NCI-H226 (cell line): ENCODE data around the gene OSER1.

ENCODE experiments used
- DNase-seq: peaks from one replicate; pipeline ENCODE4 v3.0.0-alpha.2; 2015

Gene OSER1

DNA sequence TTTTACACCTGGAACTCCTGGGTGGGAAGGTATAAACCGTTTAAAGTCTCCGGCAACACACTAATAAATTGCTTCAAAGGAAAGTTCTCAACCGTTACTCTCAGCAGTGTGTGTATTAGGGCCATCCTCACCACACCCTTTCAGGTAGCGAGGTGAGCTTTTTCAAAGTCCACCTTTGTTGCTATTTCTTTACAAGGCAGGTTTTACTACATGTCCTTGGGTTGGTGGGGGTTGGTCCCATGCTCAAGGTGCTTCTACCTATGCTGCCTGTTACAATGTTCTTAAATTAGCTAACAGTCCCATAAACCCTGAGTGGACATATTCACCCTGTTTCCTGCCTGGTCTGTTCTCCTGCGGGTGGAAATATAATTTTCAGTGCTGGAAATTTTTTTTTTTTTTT lies 13.2 kb upstream of the OSER1 start:
- no peak for DNase-seq

DNA sequence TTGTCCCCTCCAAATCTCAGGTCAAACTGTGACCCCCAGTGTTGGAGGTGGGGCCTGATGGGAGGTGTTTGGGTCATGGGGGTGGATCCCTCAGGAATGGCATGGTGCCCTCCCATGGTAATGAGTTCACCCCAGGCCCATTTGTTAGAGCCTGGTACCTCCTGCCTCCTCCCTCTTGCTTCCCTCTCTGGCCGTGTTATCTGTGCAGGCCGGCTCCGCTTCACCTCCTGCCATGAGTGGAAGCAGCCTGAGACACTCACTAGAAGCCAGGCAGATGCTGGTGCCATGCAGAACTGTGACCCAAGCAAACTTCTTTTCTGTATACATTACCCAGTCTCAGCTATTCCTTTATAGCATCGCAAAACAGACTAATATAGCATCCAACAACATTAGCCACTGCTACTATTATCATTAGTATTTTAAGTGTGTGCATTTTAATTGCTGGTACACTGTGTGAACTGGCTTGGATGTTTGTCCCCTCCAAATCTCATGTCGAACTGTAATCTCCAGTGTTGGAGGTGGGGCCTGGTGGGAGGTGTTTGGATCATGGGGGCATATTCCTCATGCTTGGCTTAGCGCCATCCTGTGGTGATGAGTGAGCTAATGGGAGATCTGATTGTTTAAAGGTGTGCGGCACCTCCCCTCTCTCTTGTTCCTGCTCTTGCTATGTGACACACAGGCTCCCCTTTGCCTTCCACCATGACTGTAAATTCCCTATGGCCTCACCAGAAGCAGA lies 12.2 kb upstream of the OSER1 start:
- peak; percentile 29 for DNase-seq

DNA sequence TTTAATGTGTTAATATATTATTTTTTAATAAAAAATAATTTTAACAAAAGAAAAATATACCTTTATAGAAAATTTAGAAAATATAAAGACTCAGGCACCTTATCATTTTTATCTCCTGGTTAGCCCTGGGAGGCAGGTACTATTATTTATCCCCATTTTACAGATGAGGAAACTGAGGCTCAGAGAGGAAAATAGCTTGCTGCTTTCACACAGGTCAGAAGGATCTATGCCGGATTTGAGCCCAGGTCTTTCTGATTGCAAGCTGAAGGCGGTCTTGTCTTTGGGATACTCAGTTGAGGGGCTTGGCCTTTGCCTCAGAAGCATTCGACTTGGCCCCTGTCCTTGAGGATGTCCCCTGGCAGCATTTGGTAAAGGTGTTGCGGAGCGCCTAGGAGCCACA lies 11.5 kb upstream of the OSER1 start:
- DNase-seq, result no peak

DNA sequence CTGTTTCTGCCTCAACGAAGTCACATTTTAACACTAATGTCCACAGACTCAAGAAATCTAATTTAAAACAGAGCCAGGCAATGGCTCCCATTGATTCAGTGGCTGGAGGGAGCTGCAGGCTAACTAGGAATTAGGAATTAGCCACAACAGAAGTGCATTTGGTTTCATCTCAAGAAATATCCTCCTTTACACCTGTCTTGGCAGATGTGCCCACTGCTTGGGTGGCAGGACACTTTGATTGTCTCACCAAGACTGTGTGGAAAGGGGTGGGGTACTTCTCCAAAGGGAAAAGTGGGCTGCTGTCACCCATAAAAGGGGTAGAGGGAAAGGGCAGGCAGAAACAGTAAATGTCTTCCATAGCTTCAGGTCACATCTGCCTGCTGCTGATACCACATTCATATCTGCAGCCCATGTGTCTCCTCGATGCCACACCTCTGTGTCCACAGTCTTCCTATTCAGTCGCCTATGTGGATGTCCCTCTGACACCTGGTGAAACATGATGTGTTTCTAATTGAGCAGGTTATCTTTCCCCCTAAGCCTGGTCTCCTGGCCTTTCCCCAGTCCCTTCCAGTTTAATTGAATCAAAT lies 10.9 kb upstream of the OSER1 start:
- DNase-seq, result no peak

DNA sequence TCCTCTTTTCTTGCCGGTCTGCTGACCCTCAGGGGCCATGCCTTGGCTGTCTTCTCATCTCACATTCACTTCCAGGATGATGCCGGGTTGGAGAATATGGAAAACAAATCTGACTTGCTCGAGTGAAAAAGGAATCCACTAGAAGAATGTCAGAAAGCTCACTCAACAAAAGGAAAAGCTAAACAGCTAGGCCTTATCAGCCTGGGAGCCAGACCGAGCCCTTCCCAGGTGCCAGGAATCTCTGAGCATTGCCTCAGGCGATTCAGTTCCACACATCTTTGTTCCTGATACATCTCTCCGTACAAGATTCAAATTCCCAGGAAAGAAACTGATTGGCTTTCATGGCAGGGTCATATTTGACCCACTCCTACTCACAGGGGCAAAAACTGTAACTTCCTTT lies 9.2 kb upstream of the OSER1 start:
- peak; percentile 55 for DNase-seq

DNA sequence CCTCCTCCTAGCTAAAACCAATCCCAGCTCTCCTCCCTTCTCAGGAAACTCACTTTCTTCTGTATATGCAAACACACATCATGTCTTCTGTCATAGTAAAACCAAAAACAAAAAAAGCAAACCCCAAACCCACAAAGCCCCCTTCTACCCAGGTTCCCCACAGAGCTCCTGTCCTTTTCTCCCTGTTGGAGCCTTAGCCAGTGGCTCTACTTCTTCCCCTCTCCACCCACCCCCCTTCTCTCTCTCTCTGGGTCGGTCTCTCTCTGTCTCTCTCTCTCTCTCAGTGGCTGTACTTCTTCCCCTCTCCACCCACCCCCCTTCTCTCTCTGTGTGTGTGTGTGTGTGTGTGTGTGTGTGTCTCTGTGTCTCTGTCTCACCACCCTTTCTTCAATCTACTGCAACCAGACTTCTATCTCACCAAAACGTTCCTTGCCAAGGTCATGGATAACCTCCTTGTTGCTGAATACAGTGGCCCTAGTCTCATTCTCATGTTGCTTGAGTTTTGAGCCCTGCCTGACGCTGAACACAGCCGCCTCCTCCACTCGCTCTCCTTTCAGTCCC lies 8.7 kb upstream of the OSER1 start:
- no peak for DNase-seq

DNA sequence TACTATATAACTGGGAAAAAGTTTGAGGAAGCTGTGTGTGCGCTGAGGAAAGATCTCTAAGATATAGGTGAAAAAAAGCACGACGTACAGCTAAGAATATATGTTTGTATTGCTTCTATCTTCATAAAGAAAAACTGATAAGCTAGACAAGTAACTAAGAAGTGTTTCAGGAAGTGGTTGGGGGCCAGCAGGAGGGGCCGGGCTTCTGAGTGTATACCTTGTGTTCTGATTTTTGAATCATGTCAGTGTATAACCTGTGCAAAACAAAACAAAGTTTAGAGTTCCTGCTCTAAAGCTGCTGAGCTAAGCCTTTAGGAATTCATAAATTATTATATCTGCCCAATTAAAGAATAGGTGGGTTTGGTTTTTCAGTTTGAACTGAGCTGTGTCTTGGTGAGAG lies 7.9 kb upstream of the OSER1 start:
- DNase-seq, result no peak

DNA sequence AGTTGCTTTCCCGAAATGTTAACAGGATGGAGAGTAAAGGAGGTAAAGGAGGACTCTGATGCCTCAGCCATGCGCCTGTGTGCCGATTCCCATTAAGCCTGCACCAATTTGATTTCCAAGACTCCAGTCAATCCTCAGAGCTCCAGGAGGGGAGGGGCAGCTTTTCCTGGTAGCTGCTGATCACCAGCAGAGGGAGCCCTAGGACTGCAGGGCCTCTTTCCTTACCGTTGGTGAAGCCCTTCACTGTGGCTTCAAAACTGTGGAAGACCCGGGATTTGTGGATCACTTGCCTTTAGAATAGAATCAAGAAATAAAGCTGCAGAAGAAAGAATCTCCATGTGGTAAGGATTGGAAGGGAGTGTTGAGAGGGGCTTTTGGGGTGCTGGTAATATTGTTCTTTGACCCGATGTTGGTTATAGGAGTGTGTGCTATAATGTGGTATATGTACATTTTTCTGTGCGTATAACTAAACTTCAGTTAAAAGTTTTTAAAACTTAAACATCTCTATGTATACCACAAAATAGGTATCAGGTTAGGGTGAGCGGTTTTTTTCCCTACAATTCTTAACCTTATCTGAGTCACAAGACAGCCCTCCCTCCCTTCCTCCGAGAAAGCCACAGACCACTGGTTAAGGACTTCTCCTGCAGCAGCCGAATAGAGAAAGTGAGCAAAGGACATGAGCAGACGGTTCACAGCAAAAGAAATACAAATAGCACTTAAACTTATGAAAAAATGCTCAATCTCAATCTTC lies 6.9 kb upstream of the OSER1 start:
- DNase-seq, result peak; percentile 31

DNA sequence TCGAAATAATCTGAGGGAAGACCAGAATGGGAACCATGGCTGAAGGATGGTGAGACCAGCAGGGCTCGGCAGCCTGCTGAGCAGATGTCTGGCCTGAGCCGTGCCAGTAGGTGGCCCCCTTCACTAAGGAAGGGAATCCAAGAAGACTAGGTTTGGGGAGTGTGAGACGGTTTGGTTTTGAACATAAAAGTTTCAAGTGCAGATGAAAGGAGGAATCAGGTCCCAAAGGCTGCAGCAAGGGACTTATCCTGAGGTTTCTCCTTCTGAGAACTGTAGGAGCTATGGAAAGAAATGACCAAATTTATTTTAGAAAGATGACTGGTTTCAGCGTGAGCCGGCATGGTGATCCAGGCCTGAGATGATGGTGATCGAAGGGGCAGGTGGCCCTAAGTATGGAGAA lies 4.6 kb upstream of the OSER1 start:
- DNase-seq, result peak; percentile 31

DNA sequence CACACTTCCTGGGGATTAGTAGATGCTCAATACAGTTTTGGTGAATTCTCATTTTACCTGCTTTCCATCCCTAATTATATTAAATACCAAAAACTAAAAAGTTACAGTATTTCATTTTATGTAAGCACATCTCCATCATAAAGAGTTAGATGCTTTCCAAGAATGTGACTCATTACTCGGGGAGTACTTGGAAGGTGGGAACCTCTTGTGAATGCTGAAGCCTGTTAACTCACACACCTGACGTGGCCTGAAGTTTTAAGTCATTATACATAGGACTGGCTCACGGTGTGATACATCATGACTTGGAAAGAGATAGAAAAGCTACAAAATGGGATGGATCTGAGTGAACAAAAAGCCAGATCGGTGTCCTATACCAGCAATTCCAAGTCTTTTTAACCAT lies 2.2 kb upstream of the OSER1 start:
- peak; percentile 48 for DNase-seq

DNA sequence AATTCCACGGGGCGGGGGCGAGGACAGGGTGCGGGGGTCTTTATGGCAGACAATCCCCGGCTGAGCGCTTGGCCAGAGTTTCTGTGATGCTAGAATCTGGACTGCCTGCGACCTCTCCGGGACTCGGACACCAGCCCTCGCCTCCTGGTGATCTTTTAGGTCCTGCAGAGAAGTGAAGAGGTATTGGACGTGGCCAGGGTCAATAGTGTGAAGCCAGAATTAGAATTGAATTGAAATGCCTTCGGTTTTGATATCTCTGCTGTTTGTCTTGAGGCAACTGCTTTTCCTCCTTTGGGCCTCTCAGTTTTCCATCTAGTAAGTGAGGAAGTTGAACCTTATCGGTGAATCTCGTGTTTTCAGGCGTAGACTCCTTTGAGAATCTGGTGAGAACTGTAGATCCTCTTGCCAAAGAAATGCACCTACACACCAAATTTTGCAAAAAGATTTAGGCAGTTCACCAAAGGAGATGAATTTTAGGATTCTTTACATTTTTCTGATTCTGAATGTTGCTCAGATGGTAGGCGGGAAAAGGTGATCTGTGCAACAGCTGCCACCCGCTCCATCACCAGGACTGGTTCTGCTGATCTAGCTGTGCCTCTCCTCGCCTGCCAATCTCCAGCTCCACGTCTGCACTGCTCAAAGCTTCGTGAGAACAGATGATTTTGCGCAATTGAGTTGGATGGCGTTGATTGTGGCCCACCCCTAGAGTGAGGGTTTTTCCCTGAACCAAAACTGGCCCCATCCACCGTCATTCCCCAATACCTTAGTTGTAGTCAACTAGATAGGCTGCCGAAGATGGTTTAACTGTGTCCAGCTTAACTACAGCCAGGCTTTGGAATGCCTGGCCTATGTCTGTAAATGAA lies 837 bp upstream of the OSER1 start:
- no peak for DNase-seq

DNA sequence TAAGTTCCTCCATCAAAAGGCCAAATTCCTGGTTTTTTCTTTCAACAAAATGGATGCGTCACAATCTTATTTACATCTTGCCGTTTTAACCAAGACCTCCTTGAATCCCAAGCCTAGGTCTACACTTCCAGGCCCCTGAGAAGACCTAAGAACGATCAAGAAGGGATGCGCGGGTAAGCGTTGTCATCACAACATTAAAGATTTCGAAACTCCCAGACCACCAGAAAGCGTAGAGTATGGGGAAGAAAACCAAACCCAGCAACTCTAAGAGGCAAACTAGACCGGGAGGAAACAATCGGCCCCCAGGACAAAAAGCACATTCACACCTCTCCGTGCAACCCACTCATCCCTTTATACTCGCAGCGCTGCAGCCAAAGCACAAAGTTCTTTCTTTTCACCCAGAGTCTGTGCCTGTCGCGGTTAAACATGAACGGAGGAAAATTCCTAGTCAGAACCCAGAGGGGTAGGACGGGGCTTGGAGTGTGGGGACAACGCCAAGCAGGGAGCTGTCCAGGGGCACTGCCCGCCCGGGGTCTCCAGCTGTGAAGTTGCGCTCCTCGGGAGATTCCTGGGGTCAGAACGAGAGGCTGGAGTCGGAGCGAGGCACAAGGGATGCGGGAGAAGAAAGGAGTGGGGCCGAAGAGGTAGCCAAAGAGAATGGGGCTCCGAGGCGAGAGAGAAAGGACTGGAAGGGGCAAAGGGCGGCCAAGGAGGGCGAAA lies 725 bp downstream of the OSER1 start:
- DNase-seq, result no peak

DNA sequence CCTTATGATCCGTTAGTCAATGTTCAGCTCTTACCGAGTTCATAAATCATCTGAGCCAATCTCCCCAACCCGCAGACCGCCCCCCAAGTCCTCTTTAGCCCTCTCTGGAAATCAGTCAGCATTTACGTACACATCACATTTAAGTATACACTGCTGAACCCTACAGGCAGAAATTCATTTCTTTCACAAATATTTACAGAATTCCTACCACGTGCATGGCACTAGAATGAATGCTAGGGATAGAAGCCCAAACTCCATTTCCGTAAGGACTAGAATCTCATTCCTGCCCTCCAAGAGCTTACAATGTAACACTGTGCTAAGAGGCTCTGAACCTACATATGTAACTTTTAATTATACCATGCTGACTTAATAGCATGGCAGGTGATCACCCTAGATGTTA lies 1.8 kb downstream of the OSER1 start:
- DNase-seq, result no peak

DNA sequence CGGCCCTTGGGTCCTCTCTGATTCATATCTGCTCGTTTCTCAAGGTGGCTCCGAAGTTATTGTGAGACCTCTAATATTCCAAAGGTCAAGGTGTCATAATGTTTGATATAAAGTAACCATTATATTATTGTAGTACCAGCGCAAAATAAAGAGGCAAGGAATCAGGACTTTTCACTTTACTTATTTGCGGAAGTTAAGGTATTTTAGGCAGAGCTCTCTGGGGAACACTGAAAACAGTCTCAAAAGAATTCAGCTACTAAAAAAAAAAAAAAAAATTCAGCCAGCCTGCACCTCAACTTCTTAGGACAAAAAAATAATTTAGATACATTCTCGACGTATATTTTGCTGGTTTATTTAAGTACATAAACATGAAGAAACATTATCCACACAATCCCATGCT lies 2.4 kb downstream of the OSER1 start:
- no peak for DNase-seq

DNA sequence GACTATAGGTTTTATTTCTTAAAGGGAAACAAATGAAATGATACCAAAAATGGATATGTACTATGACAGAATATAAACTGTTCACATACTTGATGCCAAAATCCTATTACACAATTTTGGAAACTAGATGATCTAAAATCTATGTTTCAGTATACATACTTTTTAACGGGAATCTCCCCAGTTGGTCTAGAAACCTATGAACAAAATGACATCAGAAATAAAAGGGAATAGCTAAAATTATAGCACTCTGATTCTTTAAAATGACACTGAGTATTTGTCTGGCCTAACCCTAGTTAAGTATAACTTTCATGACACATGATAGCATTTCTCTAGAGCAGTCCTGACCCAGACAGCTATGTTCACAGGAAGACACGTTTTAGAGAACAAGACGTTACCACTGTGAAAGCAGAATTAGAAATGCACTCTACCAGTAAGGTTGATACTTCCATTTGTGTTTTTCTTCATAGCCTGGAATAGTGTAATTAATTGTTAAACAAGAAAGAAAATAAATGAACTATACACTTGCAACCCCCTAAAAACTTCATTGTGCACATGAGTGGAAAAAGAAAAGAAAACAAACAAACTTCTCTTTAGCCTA lies 3.3 kb downstream of the OSER1 start:
- no peak for DNase-seq

DNA sequence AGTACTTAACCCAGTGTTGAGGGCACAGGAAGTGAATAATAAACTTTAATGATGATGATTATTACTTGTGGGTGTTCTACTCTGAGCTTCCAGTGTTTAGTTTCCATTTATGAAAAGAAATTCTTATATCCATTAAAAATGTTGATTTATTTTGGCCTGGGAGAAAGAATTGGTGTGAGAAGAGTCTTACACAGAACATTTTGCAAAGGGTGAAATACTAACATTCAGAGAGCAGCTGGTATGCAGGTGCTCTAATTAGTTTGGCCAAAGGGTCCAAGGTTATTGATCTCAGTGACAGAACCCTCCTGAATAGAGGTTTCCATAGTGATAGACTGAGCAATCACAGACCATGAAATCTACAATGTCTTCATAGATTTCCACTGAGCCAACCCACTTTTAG lies 4.4 kb downstream of the OSER1 start:
- DNase-seq, result no peak

DNA sequence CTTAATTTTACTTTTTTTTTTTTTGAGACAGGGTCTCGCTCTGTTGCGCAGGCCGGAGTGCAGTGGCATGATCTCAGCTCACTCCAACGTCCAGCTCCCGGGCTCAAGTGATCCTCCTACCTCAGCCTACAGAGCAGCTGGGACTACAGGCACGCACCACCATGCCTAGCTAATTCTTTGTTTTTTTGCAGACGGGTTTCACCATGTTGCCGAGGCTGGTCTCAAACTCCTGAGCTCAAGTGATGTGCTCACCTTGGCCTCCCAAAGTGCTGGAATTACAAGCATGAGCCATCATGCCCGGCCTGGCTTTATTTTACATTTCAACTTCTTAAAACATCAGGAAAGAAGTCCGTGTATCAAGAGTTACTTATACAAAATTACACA lies 5.7 kb downstream of the OSER1 start:
- no peak for DNase-seq

DNA sequence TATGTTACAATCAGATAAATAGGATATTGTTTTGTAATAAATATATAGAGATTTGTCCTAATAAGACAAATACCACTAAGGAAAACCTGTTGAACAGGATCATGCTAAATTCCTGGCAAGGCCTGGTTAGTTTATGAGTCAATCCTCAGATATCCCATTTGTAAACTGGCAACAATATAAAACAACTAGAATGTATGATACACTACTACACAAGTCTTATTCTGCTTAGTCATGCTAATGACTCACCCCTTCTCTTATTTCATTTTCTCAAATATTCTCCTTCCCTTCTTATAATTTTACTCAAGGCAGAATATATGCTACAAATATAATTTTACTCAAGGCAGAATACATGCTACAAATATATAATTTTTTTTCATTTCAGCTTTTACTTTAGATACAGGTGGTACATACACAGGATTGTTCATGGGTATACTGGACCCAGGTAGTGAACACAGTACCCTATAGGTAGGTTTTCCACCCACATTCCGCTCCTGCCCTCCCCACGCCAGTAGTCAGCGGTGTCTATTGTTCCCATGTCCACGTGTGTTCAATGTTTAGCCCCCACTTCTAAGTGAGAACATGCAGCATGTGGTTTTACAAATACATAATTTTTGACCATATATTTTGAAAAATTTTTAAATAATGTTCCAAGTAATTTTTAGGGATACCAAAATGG lies 6.3 kb downstream of the OSER1 start:
- DNase-seq, result peak; percentile 88

DNA sequence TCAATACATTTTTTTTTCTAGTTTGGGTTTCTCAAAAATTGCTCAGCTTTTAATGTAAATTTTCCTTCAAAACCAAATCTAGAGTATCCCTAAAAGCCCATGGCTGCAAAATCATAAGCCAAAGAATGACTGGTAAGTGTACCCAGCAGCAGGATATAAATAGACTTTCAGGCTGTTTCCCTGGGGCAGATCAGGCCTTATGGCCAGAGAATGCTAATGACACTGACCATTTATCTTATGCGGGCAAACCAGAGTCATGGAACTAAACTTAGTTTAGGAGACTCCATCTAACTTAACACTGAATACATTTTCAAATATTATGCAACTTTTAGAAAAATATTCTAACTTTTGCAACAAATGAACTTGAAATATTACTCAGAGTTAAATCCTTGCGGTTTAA lies 7.4 kb downstream of the OSER1 start:
- no peak for DNase-seq

DNA sequence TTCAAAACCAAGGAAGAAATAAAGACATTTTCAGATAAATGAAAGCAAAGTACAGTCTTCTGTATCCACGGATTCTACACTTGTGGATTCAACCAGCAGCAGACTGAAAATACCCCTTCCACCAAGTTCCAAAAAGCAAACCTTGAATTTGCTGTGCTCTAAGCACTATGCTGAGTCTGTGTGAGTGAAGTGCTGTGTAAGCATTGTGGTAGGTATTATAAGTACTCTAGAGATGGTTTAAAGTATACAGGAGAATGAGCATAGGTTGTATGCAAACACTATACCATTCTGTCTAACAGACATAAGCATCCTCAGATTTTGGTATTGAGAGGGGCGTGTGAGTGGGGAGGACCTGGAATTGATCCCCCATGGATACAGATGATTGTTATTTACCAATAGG lies 9.6 kb downstream of the OSER1 start:
- DNase-seq, result no peak

DNA sequence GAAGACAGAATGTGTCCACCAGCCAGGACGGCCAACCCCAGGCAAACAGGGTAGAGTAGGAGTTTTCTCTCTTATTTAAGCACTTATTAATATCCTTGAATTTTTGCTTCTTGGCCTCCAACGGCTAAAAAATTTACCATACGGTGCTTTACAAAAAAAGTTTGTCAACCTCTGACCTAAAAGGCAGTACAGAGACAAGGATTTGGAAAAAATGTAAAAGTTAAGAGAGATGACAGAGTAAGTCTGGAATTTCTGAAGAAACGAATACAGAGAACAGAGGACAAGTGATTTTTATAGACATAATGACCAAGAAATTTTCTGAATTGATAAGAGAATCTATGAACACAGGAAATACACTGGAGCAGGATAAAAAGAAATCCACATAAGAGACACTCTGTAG lies 10.2 kb downstream of the OSER1 start:
- no peak for DNase-seq
